H9 (cell line): ENCODE measurements around the gene HDAC7. TPM values are rescaled to one million over a fixed set of nuclear protein-coding genes. Genes with fewer than 3 reads are reported as not detected.

Source experiments
- DNase-seq: peaks from one replicate; pipeline ENCODE4 v3.0.0-alpha.2; 2017
- H2AFZ ChIP-seq: one replicate; pipeline ENCODE4 v1.6.1; 2013; ENCODE audit warnings: mild to moderate bottlenecking, low read length, control low read depth, moderate library complexity
- H2AK5ac ChIP-seq: 2 replicates; pipeline ENCODE4 v1.6.1; 2013; ENCODE audit warnings: low read length, control low read depth, mixed read lengths; ENCODE audit not compliant: insufficient read length
- H2BK120ac ChIP-seq: one replicate; pipeline ENCODE4 v1.6.1; 2013; ENCODE audit warnings: low read depth, mild to moderate bottlenecking, low read length, control low read depth, inconsistent platforms; ENCODE audit not compliant: poor library complexity, severe bottlenecking
- H2BK12ac ChIP-seq: 2 replicates; pipeline ENCODE4 v1.6.1; 2013; ENCODE audit warnings: low read length, control low read depth, mixed read lengths, low read depth; ENCODE audit not compliant: insufficient read length
- H2BK15ac ChIP-seq: 2 replicates; pipeline ENCODE4 v1.6.1; 2013; ENCODE audit warnings: low read depth, low read length, control low read depth
- H2BK20ac ChIP-seq: one replicate; pipeline ENCODE4 v1.6.1; 2013; ENCODE audit warnings: low read depth, mild to moderate bottlenecking, low read length, control low read depth, inconsistent platforms; ENCODE audit not compliant: poor library complexity, severe bottlenecking
- H2BK5ac ChIP-seq: 2 replicates; pipeline ENCODE4 v1.6.1; 2013; ENCODE audit warnings: low read length, control low read depth, mixed read lengths; ENCODE audit not compliant: insufficient read length
- H3K14ac ChIP-seq: 2 replicates; pipeline ENCODE4 v1.6.1; 2013; ENCODE audit warnings: low read length, control low read depth; ENCODE audit not compliant: insufficient read depth
- H3K18ac ChIP-seq: 2 replicates; pipeline ENCODE4 v1.6.1; 2013; ENCODE audit warnings: low read depth, mild to moderate bottlenecking, mixed read lengths, low read length, control low read depth; ENCODE audit not compliant: insufficient read length
- H3K23ac ChIP-seq: 2 replicates; pipeline ENCODE4 v1.6.1; 2013; ENCODE audit warnings: low read length, control low read depth, mixed read lengths, low read depth; ENCODE audit not compliant: insufficient read length
- H3K23me2 ChIP-seq: 2 replicates; pipeline ENCODE4 v1.6.1; 2013; ENCODE audit warnings: low read depth, mild to moderate bottlenecking, mixed read lengths, low read length, control low read depth; ENCODE audit not compliant: insufficient read length, poor library complexity, severe bottlenecking
- H3K27ac ChIP-seq: 2 replicates; pipeline ENCODE4 v1.5.1; 2013; ENCODE audit warnings: low read length, control low read depth, mixed read lengths, low read depth; ENCODE audit not compliant: insufficient read length
- H3K27me3 ChIP-seq: 2 replicates; pipeline ENCODE4 v1.6.1; 2013; ENCODE audit warnings: low read length, control low read depth, inconsistent platforms; ENCODE audit not compliant: insufficient read depth
- H3K4ac ChIP-seq: 2 replicates; pipeline ENCODE4 v1.6.1; 2013; ENCODE audit warnings: low read depth, mild to moderate bottlenecking, control low read depth, inconsistent platforms, low read length, moderate library complexity
- H3K4me1 ChIP-seq: 2 replicates; pipeline ENCODE4 v1.6.1; 2013; ENCODE audit warnings: low read length, control low read depth, inconsistent platforms; ENCODE audit not compliant: insufficient read depth
- H3K4me2 ChIP-seq: 2 replicates; pipeline ENCODE4 v1.6.1; 2013; ENCODE audit warnings: low read length, control low read depth, mixed read lengths; ENCODE audit not compliant: insufficient read length, insufficient read depth
- H3K56ac ChIP-seq: 2 replicates; pipeline ENCODE4 v1.6.1; 2013; ENCODE audit warnings: low read depth, mild to moderate bottlenecking, mixed read lengths, low read length, control low read depth; ENCODE audit not compliant: insufficient read length
- H3K79me1 ChIP-seq: 2 replicates; pipeline ENCODE4 v1.6.1; 2013; ENCODE audit warnings: low read depth, mild to moderate bottlenecking, moderate library complexity, low read length, control low read depth, inconsistent platforms; ENCODE audit not compliant: insufficient read depth, poor library complexity, severe bottlenecking
- H3K79me2 ChIP-seq: 2 replicates; pipeline ENCODE4 v1.6.1; 2013; ENCODE audit warnings: low read length, control low read depth, inconsistent platforms; ENCODE audit not compliant: insufficient read depth
- H3K9ac ChIP-seq: 2 replicates; pipeline ENCODE4 v1.6.1; 2013; ENCODE audit warnings: low read length, control low read depth, mixed read lengths; ENCODE audit not compliant: insufficient read length; ENCODE audit errors: extremely low read depth
- H3K9me3 ChIP-seq: one replicate; pipeline ENCODE4 v1.6.1; 2013; ENCODE audit warnings: low read depth, low read length, inconsistent platforms; ENCODE audit not compliant: control insufficient read depth
- H3T11ph ChIP-seq: one replicate; pipeline ENCODE4 v1.6.1; 2013; ENCODE audit warnings: mild to moderate bottlenecking, low read length, control low read depth, inconsistent platforms
- H4K20me1 ChIP-seq: one replicate; pipeline ENCODE4 v1.6.1; 2013; ENCODE audit not compliant: control insufficient read depth, insufficient read length, insufficient read depth
- H4K5ac ChIP-seq: 2 replicates; pipeline ENCODE4 v1.6.1; 2013; ENCODE audit warnings: low read depth, mild to moderate bottlenecking, mixed read lengths, low read length, control low read depth; ENCODE audit not compliant: insufficient read length
- H4K8ac ChIP-seq: replicated peaks from 2 replicates; pipeline ENCODE4 v1.6.1; 2013; ENCODE audit warnings: low read length, control low read depth, mixed read lengths, low read depth; ENCODE audit not compliant: insufficient read length
- H4K91ac ChIP-seq: 2 replicates; pipeline ENCODE4 v1.6.1; 2013; ENCODE audit warnings: low read depth, mild to moderate bottlenecking, moderate library complexity, mixed read lengths, low read length, control low read depth; ENCODE audit not compliant: insufficient read length
- H3K27ac Mint-ChIP-seq, 3 experiments: 2 replicates in 2 of 3; 3 replicates in 1 of 3; pipeline ENCODE4 v1.8.0; 2020 to 2021; ENCODE audit warnings: mixed read lengths in 3 of 3, mild to moderate bottlenecking in 1 of 3, moderate library complexity in 1 of 3
- H3K27me3 Mint-ChIP-seq: 2 replicates; pipeline ENCODE4 v1.8.0; 2021; ENCODE audit warnings: low read depth, mild to moderate bottlenecking, moderate library complexity, mixed read lengths
- H3K36me3 Mint-ChIP-seq, 3 experiments: 2 replicates in 2 of 3; 3 replicates in 1 of 3; pipeline ENCODE4 v1.8.0; 2020 to 2021; ENCODE audit warnings: low read depth in 3 of 3, mixed read lengths in 3 of 3; ENCODE audit not compliant: insufficient read depth in 1 of 3
- H3K4me1 Mint-ChIP-seq, 2 experiments: 2 replicates each; pipeline ENCODE4 v1.8.0; 2020; ENCODE audit warnings: mixed read lengths in 2 of 2
- H3K4me3 Mint-ChIP-seq, 2 experiments: 2 replicates in 1 of 2; 3 replicates in 1 of 2; pipeline ENCODE4 v1.8.0; 2020 to 2021; ENCODE audit warnings: mild to moderate bottlenecking in 2 of 2, mixed read lengths in 2 of 2, moderate library complexity in 1 of 2
- H3K9me3 Mint-ChIP-seq, 2 experiments: 2 replicates in 1 of 2; 3 replicates in 1 of 2; pipeline ENCODE4 v1.8.0; 2020; ENCODE audit warnings: mild to moderate bottlenecking in 2 of 2, mixed read lengths in 2 of 2, moderate library complexity in 1 of 2
- WGBS: extraction: QIAGEN DNeasy Blood & Tissue Kit; methylation state at CpG from one replicate; pipeline ENCODE4 v1.1.7; 2013; ENCODE audit warnings: missing lambda C conversion rate, low lambda C conversion rate, mixed read lengths; ENCODE audit not compliant: insufficient read length; ENCODE audit errors: extremely low coverage; 5-methylcytosine and 5-hydroxymethylcytosine counted together
- total RNA-seq: library from RNA; stranded (reverse); gene quantifications from 2 replicates; pipeline ENCODE4 v1.2.1, GENCODE V29; 2021
- TF ChIP-seq, protein P1 (sequence below): fragments of 200-600 bp; sonication (generic); conservative IDR thresholded peaks from 3 replicates; pipeline ENCODE4 v1.8.0; 2021; ENCODE audit warnings: antibody characterized with exemption, mild to moderate bottlenecking

HDAC7 gene
- total RNA-seq, 1 experiment from 2014 or later: 72.1 TPM

DNA sequence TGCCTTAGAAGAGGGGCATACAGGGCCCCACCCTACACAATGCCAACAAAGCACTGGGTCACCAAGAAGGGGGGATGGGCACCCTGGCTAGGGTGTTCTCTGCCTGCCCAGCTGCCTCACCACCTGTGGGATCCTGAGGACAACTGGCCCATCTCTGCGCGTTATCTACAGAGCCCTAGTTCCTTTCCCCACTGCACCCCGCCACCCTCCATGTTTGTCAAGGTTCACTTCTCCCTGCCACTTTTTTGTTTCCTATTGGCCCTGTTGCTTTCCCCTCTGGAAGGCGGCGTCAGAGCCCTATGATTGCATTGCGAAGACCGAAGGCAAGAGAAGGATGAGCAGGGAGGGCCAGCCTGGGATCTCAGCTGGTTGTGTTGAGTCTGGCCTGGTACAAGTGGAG, 45.0 kb downstream of the HDAC7 start:
- peaks cover 28 to 41% of the 10 kb centered on the region in 2 experiments for H3K4me1 Mint-ChIP-seq
- Histone ChIP-seq H2BK5ac (no peak overlapping the region), H4K5ac (no peak overlapping the region), H3K27me3 (no peaks in the 10 kb centered on the region), H2BK20ac (no peak overlapping the region), H3K9ac (no peak overlapping the region), H4K91ac (no peak overlapping the region), H3K23me2 (peaks cover 6% of the 10 kb centered on the region), H3K79me1 (no peaks in the 10 kb centered on the region), H3K4me2 (no peak overlapping the region), H2BK12ac (no peak overlapping the region), H2BK120ac (no peak overlapping the region), H3T11ph (no peak overlapping the region), H3K79me2 (no peaks in the 10 kb centered on the region), H2AFZ (no peak overlapping the region), H3K14ac (no peak overlapping the region; the same call in 1 of the 2 replicates), H2AK5ac (no peak overlapping the region), H3K27ac (no peak overlapping the region), H3K4ac (no peak overlapping the region), H2BK15ac (no peak overlapping the region), H3K9me3 (no peaks in the 10 kb centered on the region), H4K20me1 (peaks cover 2% of the 10 kb centered on the region), H3K4me1 (peaks cover 3% of the 10 kb centered on the region; the same call in 1 of the 2 replicates), H3K18ac (no peak overlapping the region), H3K23ac (no peak overlapping the region), H4K8ac (no peak overlapping the region), H3K56ac (no peak overlapping the region)
- peaks cover 0 to 1% (median 0%) of the 10 kb centered on the region in 3 experiments; a peak in 2 of 7 replicates for H3K36me3 Mint-ChIP-seq
- peaks cover 22% of the 10 kb centered on the region for H3K27me3 Mint-ChIP-seq
- peak overlapping the region in 1 of 2 experiments; percentile 9; a peak in 1 of 5 replicates for H3K4me3 Mint-ChIP-seq
- no peak overlapping the region for H3K27ac Mint-ChIP-seq
- no peak for DNase-seq
- TF ChIP-seq, protein P1, sequence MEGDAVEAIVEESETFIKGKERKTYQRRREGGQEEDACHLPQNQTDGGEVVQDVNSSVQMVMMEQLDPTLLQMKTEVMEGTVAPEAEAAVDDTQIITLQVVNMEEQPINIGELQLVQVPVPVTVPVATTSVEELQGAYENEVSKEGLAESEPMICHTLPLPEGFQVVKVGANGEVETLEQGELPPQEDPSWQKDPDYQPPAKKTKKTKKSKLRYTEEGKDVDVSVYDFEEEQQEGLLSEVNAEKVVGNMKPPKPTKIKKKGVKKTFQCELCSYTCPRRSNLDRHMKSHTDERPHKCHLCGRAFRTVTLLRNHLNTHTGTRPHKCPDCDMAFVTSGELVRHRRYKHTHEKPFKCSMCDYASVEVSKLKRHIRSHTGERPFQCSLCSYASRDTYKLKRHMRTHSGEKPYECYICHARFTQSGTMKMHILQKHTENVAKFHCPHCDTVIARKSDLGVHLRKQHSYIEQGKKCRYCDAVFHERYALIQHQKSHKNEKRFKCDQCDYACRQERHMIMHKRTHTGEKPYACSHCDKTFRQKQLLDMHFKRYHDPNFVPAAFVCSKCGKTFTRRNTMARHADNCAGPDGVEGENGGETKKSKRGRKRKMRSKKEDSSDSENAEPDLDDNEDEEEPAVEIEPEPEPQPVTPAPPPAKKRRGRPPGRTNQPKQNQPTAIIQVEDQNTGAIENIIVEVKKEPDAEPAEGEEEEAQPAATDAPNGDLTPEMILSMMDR: no peak
- no CpG with 5 or more reads among the region's 7 CpGs for WGBS
- H3K9me3 Mint-ChIP-seq: no peaks in the 10 kb centered on the region
